Measurements from ENCODE around the gene CSNK1E. TPM values are rescaled to one million over a fixed set of nuclear protein-coding genes. Genes with fewer than 3 reads are reported as not detected.
"Not testable (repeated sequence)": the region's sequence is repeated elsewhere in the genome, so short reads cannot be mapped to it uniquely, and the experiment has no call there.

CSNK1E gene
- polyA plus RNA-seq, 1 donor (not counting 4 experiments of a cell fraction or from before 2014, with no cell fraction given): 168 TPM

DNA sequence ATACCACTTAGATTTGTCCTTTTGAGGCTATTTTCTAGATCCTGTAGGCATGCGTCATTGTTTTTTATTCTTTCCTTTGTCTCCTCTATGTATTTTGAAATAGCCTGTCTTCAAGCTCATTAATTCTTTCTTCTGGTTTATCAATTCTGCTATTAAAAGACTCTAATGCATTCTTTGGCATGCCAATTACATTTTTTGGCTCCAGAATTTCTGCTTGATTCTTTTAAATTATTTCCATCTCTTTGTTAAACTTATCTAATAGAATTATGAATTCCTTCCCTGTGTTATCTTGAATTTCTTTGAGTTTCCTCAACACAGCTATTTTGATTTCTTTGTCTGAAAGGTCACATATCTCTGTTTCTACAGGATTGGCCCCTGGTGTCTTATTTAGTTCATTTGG, 42.6 kb upstream of the CSNK1E start:
- H3K27ac ChIP-seq (ENCODE audit: control insufficient read depth, insufficient read depth, low read length); H3K79me2 ChIP-seq (ENCODE audit: control insufficient read depth, insufficient read depth, low read length); H2AFZ ChIP-seq (ENCODE audit: control insufficient read depth, low read length); H3K36me3 ChIP-seq (ENCODE audit: control insufficient read depth in 2 of 2, extremely low read depth in 1 of 2, insufficient read depth in 2 of 2, low read length in 2 of 2); H3K4me1 ChIP-seq (ENCODE audit: control insufficient read depth, extremely low read depth, insufficient read depth, low read length); H3K9me3 ChIP-seq (ENCODE audit: control insufficient read depth, low read depth, low read length); dilution Hi-C loops (cut with MboI; ENCODE audit: extremely low pct_ligation_motif_present, low sequenced_read_pairs); H3K27me3 ChIP-seq (ENCODE audit: control insufficient read depth, extremely low read depth, insufficient read depth, low read length); FAIRE-seq; H3K4me2 ChIP-seq (ENCODE audit: control insufficient read depth, extremely low read depth, insufficient read depth, low read depth, low read length); DNase-seq (ENCODE audit: low read depth, low spot score); H3K9me1 ChIP-seq (ENCODE audit: control insufficient read depth, extremely low read depth, insufficient read depth, low read length); H3K9ac ChIP-seq (ENCODE audit: control insufficient read depth, extremely low read depth, insufficient read depth, low read length); H3K4me3 ChIP-seq (ENCODE audit: control insufficient read depth in 2 of 3, extremely low read depth in 1 of 3, insufficient read depth in 2 of 3, low read depth in 1 of 3, low read length in 3 of 3); H4K20me1 ChIP-seq (ENCODE audit: control insufficient read depth, extremely low read depth, insufficient read depth, low read length): not testable (repeated sequence)

DNA sequence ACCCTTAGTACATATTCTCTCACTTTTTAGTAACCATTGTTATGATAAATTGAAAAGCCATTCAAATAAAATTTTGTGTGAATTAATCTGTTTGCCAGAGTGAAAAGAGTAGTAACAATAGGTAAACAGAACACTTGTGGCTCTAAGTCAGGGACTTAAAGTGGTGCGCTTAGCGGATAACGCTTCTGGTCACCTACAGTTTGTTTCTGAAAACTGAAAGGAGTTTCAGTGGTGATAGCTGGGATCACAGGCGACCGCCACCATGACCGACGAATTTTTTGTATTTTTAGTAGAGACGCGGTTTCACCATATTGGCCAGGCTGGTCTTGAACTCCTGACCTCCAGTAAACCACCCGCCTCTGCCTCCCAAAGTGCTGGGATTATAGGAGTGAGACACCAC, 40.7 kb upstream of the CSNK1E start:
- H3K9ac ChIP-seq (ENCODE audit: control insufficient read depth, extremely low read depth, insufficient read depth, low read length); H3K27ac ChIP-seq (ENCODE audit: control insufficient read depth, insufficient read depth, low read length); H3K4me1 ChIP-seq (ENCODE audit: control insufficient read depth, extremely low read depth, insufficient read depth, low read length); H3K79me2 ChIP-seq (ENCODE audit: control insufficient read depth, insufficient read depth, low read length); H3K9me1 ChIP-seq (ENCODE audit: control insufficient read depth, extremely low read depth, insufficient read depth, low read length); H3K4me3 ChIP-seq (ENCODE audit: control insufficient read depth in 2 of 3, extremely low read depth in 1 of 3, insufficient read depth in 2 of 3, low read depth in 1 of 3, low read length in 3 of 3); H3K27me3 ChIP-seq (ENCODE audit: control insufficient read depth, extremely low read depth, insufficient read depth, low read length); H2AFZ ChIP-seq (ENCODE audit: control insufficient read depth, low read length); H4K20me1 ChIP-seq (ENCODE audit: control insufficient read depth, extremely low read depth, insufficient read depth, low read length); dilution Hi-C loops (cut with MboI; ENCODE audit: extremely low pct_ligation_motif_present, low sequenced_read_pairs); DNase-seq (ENCODE audit: low read depth, low spot score); FAIRE-seq; H3K4me2 ChIP-seq (ENCODE audit: control insufficient read depth, extremely low read depth, insufficient read depth, low read depth, low read length); H3K36me3 ChIP-seq (ENCODE audit: control insufficient read depth in 2 of 2, extremely low read depth in 1 of 2, insufficient read depth in 2 of 2, low read length in 2 of 2); H3K9me3 ChIP-seq (ENCODE audit: control insufficient read depth, low read depth, low read length): not testable (repeated sequence)

DNA sequence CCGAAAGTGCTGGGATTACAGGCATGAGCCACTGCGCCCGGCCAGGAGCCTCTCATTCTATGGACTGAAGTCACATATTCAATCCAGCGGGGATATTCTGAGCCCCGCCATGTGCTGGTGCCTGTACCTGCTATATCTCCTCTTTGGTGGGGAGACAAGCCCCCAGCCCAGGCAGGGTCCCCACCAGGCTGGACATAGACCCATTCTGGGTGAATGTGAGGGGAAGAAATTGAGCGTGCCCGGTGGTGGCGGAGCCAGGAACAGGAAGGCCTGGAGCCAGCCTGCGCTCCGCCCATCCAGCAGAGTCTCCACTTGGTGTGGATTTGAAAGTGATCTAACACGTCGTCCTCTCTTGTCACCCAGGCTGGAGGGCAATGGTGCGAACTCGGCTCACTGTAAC, 38.0 kb upstream of the CSNK1E start:
- Histone ChIP-seq H3K9me1 (ENCODE audit: control insufficient read depth, extremely low read depth, insufficient read depth, low read length) (no peaks in the 10 kb centered on the region), H3K4me2 (ENCODE audit: control insufficient read depth, extremely low read depth, insufficient read depth, low read depth, low read length) (no peak overlapping the region), H2AFZ (ENCODE audit: control insufficient read depth, low read length) (no peak overlapping the region), H3K9me3 (ENCODE audit: control insufficient read depth, low read depth, low read length) (no peaks in the 10 kb centered on the region), H4K20me1 (ENCODE audit: control insufficient read depth, extremely low read depth, insufficient read depth, low read length) (no peaks in the 10 kb centered on the region), H3K4me1 (ENCODE audit: control insufficient read depth, extremely low read depth, insufficient read depth, low read length) (no peaks in the 10 kb centered on the region), H3K27ac (ENCODE audit: control insufficient read depth, insufficient read depth, low read length) (no peak overlapping the region), H3K4me3 (ENCODE audit: control insufficient read depth in 2 of 3, extremely low read depth in 1 of 3, insufficient read depth in 2 of 3, low read depth in 1 of 3, low read length in 3 of 3) (no peak overlapping the region), H3K9ac (ENCODE audit: control insufficient read depth, extremely low read depth, insufficient read depth, low read length) (no peak overlapping the region), H3K27me3 (ENCODE audit: control insufficient read depth, extremely low read depth, insufficient read depth, low read length) (no peaks in the 10 kb centered on the region), H3K79me2 (ENCODE audit: control insufficient read depth, insufficient read depth, low read length) (no peaks in the 10 kb centered on the region), H3K36me3 (ENCODE audit: control insufficient read depth in 2 of 2, extremely low read depth in 1 of 2, insufficient read depth in 2 of 2, low read length in 2 of 2) (peaks cover 3 to 8% of the 10 kb centered on the region in 2 experiments)
- DNase-seq (ENCODE audit: low read depth, low spot score) (no peak), FAIRE-seq (no peak)
- dilution Hi-C loops (cut with MboI; ENCODE audit: extremely low pct_ligation_motif_present, low sequenced_read_pairs): no loop called here
- TF ChIP-seq EZH2 (IDR thresholded peaks at IDR 0.05; ENCODE audit: low read length) (no peak), CTCF (optimal IDR thresholded peaks at IDR 0.05 in 1 of 3, IDR thresholded peaks at IDR 0.05 in 1 of 3, conservative IDR thresholded peaks at IDR 0.05 in 1 of 3; ENCODE audit: extremely low read depth in 1 of 3, insufficient read depth in 2 of 3, low read length in 3 of 3) (no peak)
